Smooth muscle cell (in vitro differentiated cells): ENCODE results near the gene ITGB4. TPM values are rescaled to one million over a fixed set of nuclear protein-coding genes. Genes with fewer than 3 reads are reported as not detected.

Source experiments
- DNase-seq: peaks from one replicate; lab custom pipeline; 2025; ENCODE audit not compliant: unreplicated experiment; lab: John Stamatoyannopoulos, UW
- H2AFZ ChIP-seq: fragments of 200-600 bp; sonication (generic); 2 replicates; pipeline ENCODE4 v1.6.0; 2016; ENCODE audit warnings: antibody characterized with exemption, low read depth, mild to moderate bottlenecking
- H3F3A ChIP-seq: fragments of 200-600 bp; sonication (generic); 2 replicates; pipeline ENCODE4 v1.6.0; 2017; ENCODE audit warnings: antibody characterized with exemption, low read depth
- H3K27ac ChIP-seq: fragments of 200-600 bp; sonication (generic); 2 replicates; pipeline ENCODE4 v1.5.1; 2016; ENCODE audit warnings: low read depth, mild to moderate bottlenecking
- H3K27me3 ChIP-seq: fragments of 200-600 bp; sonication (generic); 2 replicates; pipeline ENCODE4 v1.6.1; 2016; ENCODE audit warnings: low read depth, mild to moderate bottlenecking
- H3K36me3 ChIP-seq: fragments of 200-600 bp; sonication (generic); 2 replicates; pipeline ENCODE4 v1.5.1; 2016; ENCODE audit warnings: low read depth
- H3K4me1 ChIP-seq: fragments of 200-600 bp; sonication (generic); 2 replicates; pipeline ENCODE4 v1.5.1; 2016; ENCODE audit warnings: low read depth
- H3K4me2 ChIP-seq: fragments of 200-600 bp; sonication (generic); 2 replicates; pipeline ENCODE4 v1.6.0; 2016; ENCODE audit warnings: mild to moderate bottlenecking
- H3K4me3 ChIP-seq: fragments of 200-600 bp; sonication (generic); 2 replicates; pipeline ENCODE4 v1.5.1; 2016; ENCODE audit warnings: mild to moderate bottlenecking
- H3K79me2 ChIP-seq: fragments of 200-600 bp; sonication (generic); 2 replicates; pipeline ENCODE4 v1.6.0; 2016; ENCODE audit warnings: low read depth, mild to moderate bottlenecking
- H3K9ac ChIP-seq: fragments of 200-600 bp; sonication (generic); 2 replicates; pipeline ENCODE4 v1.6.0; 2016; ENCODE audit warnings: low read depth
- H3K9me3 ChIP-seq: fragments of 200-600 bp; sonication (generic); replicated peaks from 2 replicates; pipeline ENCODE4 v1.5.1; 2016; ENCODE audit warnings: low read depth
- H4K20me1 ChIP-seq: fragments of 200-600 bp; sonication (generic); 2 replicates; pipeline ENCODE4 v1.6.0; 2016; ENCODE audit warnings: low read depth
- WGBS: methylation state at CpG from one replicate; pipeline ENCODE4 v1.1.7; 2016; ENCODE audit warnings: low lambda C conversion rate; 5-methylcytosine and 5-hydroxymethylcytosine counted together
- polyA plus RNA-seq: library from polyadenylated mRNA; unstranded; fragments of >200 nt; fragmentation: Nextera tagmentation; extraction: Ambion mirVana; gene quantifications from 2 replicates; pipeline ENCODE4 v1.2.1, GENCODE V29; 2016
- total RNA-seq: library from RNA; depleted of rRNA; stranded (reverse); fragments of >200 nt; gene quantifications from 2 replicates; pipeline ENCODE4 v1.2.3, GENCODE V29; 2014
- TF ChIP-seq, protein P1 (sequence below): fragments of 200-600 bp; sonication (generic); IDR thresholded peaks from 2 replicates; pipeline ENCODE4 v1.5.1; 2017; ENCODE audit warnings: borderline replicate concordance, mild to moderate bottlenecking, antibody characterized with exemption; ENCODE audit not compliant: insufficient read depth, poor library complexity, severe bottlenecking

The ITGB4 gene
- total and polyA plus RNA-seq, 2 experiments from 2014 or later, result 47.2 to 83.8 TPM

DNA sequence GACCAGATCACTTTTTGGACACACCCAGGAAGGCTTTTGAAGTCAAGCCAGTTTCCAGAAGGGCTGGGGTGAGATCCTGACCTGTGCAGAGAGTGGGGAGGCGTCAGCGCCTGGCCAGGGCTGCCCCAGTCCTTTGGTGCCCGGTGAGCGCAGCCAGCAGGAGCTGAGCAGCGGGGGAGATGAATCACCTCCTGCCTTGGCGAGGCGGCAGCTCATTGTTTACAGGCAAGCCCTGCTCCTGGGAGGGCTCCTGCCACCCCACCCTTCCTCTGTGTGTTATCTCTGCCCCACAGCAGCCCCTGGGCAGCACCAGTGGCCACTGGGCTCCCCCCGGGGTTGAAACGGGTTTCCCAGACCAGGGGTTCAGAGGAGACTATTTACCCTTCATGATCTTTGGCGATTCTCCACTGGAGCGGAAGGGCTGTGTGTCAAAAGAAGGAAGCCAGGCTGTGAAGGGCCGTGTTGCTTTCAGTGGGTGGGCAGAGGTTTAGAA is 14.1 kb upstream of the ITGB4 start:
- Histone ChIP-seq H2AFZ (no peak overlapping the region), H3K9me3 (no peaks in the 10 kb centered on the region), H3K4me1 (no peaks in the 10 kb centered on the region), H4K20me1 (no peaks in the 10 kb centered on the region), H3K27ac (no peak overlapping the region), H3K4me3 (no peak overlapping the region), H3K4me2 (no peak overlapping the region), H3K27me3 (no peaks in the 10 kb centered on the region), H3F3A (no peaks in the 10 kb centered on the region), H3K36me3 (no peaks in the 10 kb centered on the region), H3K79me2 (no peaks in the 10 kb centered on the region), H3K9ac (no peak overlapping the region)
- WGBS, result 96% methylated on average over 12 of the region's 12 CpGs
- TF ChIP-seq, protein P1, sequence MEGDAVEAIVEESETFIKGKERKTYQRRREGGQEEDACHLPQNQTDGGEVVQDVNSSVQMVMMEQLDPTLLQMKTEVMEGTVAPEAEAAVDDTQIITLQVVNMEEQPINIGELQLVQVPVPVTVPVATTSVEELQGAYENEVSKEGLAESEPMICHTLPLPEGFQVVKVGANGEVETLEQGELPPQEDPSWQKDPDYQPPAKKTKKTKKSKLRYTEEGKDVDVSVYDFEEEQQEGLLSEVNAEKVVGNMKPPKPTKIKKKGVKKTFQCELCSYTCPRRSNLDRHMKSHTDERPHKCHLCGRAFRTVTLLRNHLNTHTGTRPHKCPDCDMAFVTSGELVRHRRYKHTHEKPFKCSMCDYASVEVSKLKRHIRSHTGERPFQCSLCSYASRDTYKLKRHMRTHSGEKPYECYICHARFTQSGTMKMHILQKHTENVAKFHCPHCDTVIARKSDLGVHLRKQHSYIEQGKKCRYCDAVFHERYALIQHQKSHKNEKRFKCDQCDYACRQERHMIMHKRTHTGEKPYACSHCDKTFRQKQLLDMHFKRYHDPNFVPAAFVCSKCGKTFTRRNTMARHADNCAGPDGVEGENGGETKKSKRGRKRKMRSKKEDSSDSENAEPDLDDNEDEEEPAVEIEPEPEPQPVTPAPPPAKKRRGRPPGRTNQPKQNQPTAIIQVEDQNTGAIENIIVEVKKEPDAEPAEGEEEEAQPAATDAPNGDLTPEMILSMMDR, result no peak
- no peak for DNase-seq

DNA sequence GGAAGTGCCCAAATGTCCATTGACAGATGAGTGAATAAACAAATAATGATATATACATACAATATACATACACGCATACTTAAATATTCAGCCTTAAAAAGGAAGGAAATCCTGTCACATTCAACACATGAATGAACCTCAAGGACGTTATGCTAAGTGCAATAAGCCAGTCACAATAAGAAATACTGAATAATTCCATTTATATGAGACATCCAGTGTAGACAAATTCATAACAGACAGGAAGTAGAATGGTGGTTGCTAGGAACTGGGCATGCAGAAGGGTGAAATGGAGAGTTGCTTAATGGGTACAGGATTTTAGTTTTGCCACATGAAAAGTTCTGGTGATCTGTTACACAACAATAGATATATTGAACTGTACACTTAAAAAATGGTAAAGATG is 8.8 kb upstream of the ITGB4 start:
- H3K27me3 ChIP-seq, result no peaks in the 10 kb centered on the region
- no peaks in the 10 kb centered on the region for H4K20me1 ChIP-seq
- 79% methylated on average over 2 of the region's 2 CpGs for WGBS
- no peaks in the 10 kb centered on the region for H3K9me3 ChIP-seq
- H3K27ac ChIP-seq, result no peak overlapping the region
- no peaks in the 10 kb centered on the region for H3K4me1 ChIP-seq
- no peak overlapping the region for H3K4me3 ChIP-seq
- DNase-seq, result no peak
- H2AFZ ChIP-seq, result no peak overlapping the region
- no peaks in the 10 kb centered on the region for H3F3A ChIP-seq
- H3K36me3 ChIP-seq, result no peaks in the 10 kb centered on the region
- no peaks in the 10 kb centered on the region for H3K79me2 ChIP-seq
- TF ChIP-seq, protein P1, result no peak
- H3K4me2 ChIP-seq, result no peak overlapping the region
- H3K9ac ChIP-seq, result no peak overlapping the region

- Histone ChIP-seq H3K4me2 (no peak overlapping the region), H2AFZ (no peak overlapping the region), H3K27ac (no peak overlapping the region), H3K9ac (no peak overlapping the region), H3K9me3 (no peaks in the 10 kb centered on the region), H3K4me1 (no peaks in the 10 kb centered on the region), H3K36me3 (no peaks in the 10 kb centered on the region), H3K27me3 (peaks cover 41% of the 10 kb centered on the region), H3K4me3 (no peak overlapping the region), H3K79me2 (no peaks in the 10 kb centered on the region), H3F3A (no peaks in the 10 kb centered on the region), H4K20me1 (peaks cover 14% of the 10 kb centered on the region)
- no peak for DNase-seq
- WGBS, result 94% methylated on average over 2 of the region's 2 CpGs
- TF ChIP-seq, protein P1, result no peak
These were observed 1.5 kb upstream of the ITGB4 start for GRCh38 chr17:75719732-75720131.

DNA sequence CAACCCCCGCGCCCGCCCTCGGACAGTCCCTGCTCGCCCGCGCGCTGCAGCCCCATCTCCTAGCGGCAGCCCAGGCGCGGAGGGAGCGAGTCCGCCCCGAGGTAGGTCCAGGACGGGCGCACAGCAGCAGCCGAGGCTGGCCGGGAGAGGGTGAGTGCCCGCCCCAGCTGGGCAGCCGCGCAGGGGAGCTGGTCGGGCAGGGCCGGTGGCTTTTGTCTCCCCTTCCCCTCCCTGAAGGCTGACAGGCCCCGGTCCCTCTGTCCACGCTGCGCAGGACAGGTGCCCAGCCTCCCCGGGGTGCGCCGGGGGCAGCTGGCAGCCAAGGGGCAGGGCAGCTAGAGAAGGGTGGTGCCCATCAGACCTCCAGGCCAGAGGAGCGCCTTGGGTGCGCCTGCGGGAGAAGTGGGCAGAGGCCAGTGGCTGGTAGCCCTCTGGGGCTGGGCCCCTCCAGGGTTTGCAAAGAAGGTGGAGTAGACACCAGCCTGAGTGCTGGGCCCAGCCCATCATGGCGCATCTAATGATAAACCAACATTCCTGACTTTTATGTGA is 278 bp downstream of the ITGB4 start:
- H3K4me2 ChIP-seq, result peak overlapping the region; percentile 80
- no peaks in the 10 kb centered on the region for H3K36me3 ChIP-seq
- H3K79me2 ChIP-seq, result no peaks in the 10 kb centered on the region
- H2AFZ ChIP-seq, result no peak overlapping the region
- no peak for DNase-seq
- peaks cover 41% of the 10 kb centered on the region for H3K27me3 ChIP-seq
- peak overlapping the region; percentile 43 for H3K27ac ChIP-seq
- H3K4me1 ChIP-seq, result no peaks in the 10 kb centered on the region
- peak overlapping the region; percentile 52 for H3K4me3 ChIP-seq
- H3F3A ChIP-seq, result no peaks in the 10 kb centered on the region
- 51% methylated on average over 15 of the region's 33 CpGs for WGBS
- TF ChIP-seq, protein P1, result no peak
- peaks cover 30% of the 10 kb centered on the region for H4K20me1 ChIP-seq
- H3K9ac ChIP-seq, result peak overlapping the region; percentile 60
- no peaks in the 10 kb centered on the region for H3K9me3 ChIP-seq
